OCI-LY1 (cell line): ENCODE results near the gene BRIP1.

Source experiments
- H2AFZ ChIP-seq: fragments of 200-600 bp; sonication (generic), shearing (Covaris generic); 2 replicates; pipeline ENCODE4 v1.6.0; 2014; ENCODE audit warnings: antibody characterized with exemption, mild to moderate bottlenecking, low read length
- H3F3A ChIP-seq: fragments of 200-600 bp; sonication (generic), shearing (Covaris generic); 2 replicates; pipeline ENCODE4 v1.6.0; 2014; ENCODE audit warnings: mild to moderate bottlenecking, antibody characterized with exemption, low read length, moderate library complexity; ENCODE audit not compliant: insufficient read depth
- H3K27ac ChIP-seq: fragments of 200-600 bp; sonication (generic); 2 replicates; pipeline ENCODE4 v1.5.1; 2014; ENCODE audit warnings: low read length, mixed run types, mild to moderate bottlenecking, low read depth; ENCODE audit not compliant: poor library complexity, severe bottlenecking
- H3K27me3 ChIP-seq: fragments of 200-600 bp; sonication (generic); 2 replicates; pipeline ENCODE4 v1.6.0; 2014; ENCODE audit warnings: antibody characterized with exemption, mild to moderate bottlenecking, low read length, moderate library complexity; ENCODE audit not compliant: insufficient read depth
- H3K36me3 ChIP-seq: fragments of 200-600 bp; sonication (generic); 2 replicates; pipeline ENCODE4 v1.6.1; 2014; ENCODE audit warnings: mild to moderate bottlenecking, antibody characterized with exemption, low read length, moderate library complexity, mixed read lengths; ENCODE audit not compliant: insufficient read depth
- H3K4me1 ChIP-seq: fragments of 200-600 bp; sonication (generic); 2 replicates; pipeline ENCODE4 v1.5.1; 2014; ENCODE audit warnings: mild to moderate bottlenecking, low read length, moderate library complexity; ENCODE audit not compliant: insufficient read depth, severe bottlenecking
- H3K4me2 ChIP-seq: fragments of 200-600 bp; sonication (generic), shearing (Covaris generic); 2 replicates; pipeline ENCODE4 v1.6.1; 2014; ENCODE audit warnings: low read length
- H3K4me3 ChIP-seq: fragments of 200-600 bp; sonication (generic); 2 replicates; pipeline ENCODE4 v1.5.1; 2014; ENCODE audit warnings: low read length, low read depth, mild to moderate bottlenecking, mixed read lengths; ENCODE audit not compliant: poor library complexity, severe bottlenecking
- H3K79me2 ChIP-seq: fragments of 200-600 bp; shearing (Covaris generic); 2 replicates; pipeline ENCODE4 v1.6.1; 2016; ENCODE audit warnings: mixed run types, low read length, mixed read lengths; ENCODE audit not compliant: insufficient read depth
- H3K9ac ChIP-seq: fragments of 200-600 bp; sonication (generic), shearing (Covaris generic); 2 replicates; pipeline ENCODE4 v1.6.1; 2014; ENCODE audit warnings: mild to moderate bottlenecking, low read length, mixed read lengths
- H3K9me2 ChIP-seq: fragments of 200-600 bp; sonication (generic), shearing (Covaris generic); 2 replicates; pipeline ENCODE4 v1.6.1; 2014; ENCODE audit warnings: low read depth, mild to moderate bottlenecking, low read length, mixed read lengths
- H3K9me3 ChIP-seq: fragments of 200-600 bp; shearing (Covaris generic); 2 replicates; pipeline ENCODE4 v1.6.1; 2014; ENCODE audit warnings: low read length, mixed read lengths
- H4K20me1 ChIP-seq: fragments of 200-600 bp; sonication (generic), shearing (Covaris generic); 2 replicates; pipeline ENCODE4 v1.6.0; 2016; ENCODE audit warnings: mild to moderate bottlenecking, low read length; ENCODE audit not compliant: insufficient read depth
- EZH2 ChIP-seq: fragments of 200-600 bp; sonication (generic), shearing (Covaris generic); IDR thresholded peaks from 2 replicates; pipeline ENCODE4 v1.8.0; 2017; ENCODE audit warnings: borderline replicate concordance, mixed run types, mild to moderate bottlenecking, antibody characterized with exemption, low read length, moderate library complexity, mixed read lengths
- TF ChIP-seq, protein P1 (sequence below): fragments of 200-600 bp; sonication (generic), shearing (Covaris generic); IDR thresholded peaks from 2 replicates; pipeline ENCODE4 v1.5.1; 2017; ENCODE audit warnings: mild to moderate bottlenecking, antibody characterized with exemption, low read length, moderate library complexity, mixed read lengths

Gene BRIP1

DNA sequence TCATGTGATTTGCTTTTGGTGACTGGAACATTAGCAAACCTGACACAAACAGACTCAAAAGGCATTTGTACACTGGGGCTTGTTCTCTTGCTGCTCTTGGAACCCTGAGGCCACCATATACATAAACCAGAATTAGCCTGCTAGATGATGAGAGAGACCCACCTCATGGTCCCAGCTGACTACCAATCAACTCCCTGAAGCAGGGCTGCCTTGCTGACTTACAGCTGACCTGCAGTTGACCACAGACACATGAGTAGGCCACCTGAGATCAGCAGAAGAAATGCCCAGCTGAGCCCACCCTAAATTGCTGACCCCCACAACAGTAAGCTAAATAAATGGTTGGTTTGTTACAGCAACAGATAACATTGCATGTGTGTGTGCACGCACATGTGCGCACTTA is 28.7 kb downstream of the BRIP1 start:
- no peak overlapping the region for H3K4me2 ChIP-seq
- no peaks in the 10 kb centered on the region for H3K9me2 ChIP-seq

DNA sequence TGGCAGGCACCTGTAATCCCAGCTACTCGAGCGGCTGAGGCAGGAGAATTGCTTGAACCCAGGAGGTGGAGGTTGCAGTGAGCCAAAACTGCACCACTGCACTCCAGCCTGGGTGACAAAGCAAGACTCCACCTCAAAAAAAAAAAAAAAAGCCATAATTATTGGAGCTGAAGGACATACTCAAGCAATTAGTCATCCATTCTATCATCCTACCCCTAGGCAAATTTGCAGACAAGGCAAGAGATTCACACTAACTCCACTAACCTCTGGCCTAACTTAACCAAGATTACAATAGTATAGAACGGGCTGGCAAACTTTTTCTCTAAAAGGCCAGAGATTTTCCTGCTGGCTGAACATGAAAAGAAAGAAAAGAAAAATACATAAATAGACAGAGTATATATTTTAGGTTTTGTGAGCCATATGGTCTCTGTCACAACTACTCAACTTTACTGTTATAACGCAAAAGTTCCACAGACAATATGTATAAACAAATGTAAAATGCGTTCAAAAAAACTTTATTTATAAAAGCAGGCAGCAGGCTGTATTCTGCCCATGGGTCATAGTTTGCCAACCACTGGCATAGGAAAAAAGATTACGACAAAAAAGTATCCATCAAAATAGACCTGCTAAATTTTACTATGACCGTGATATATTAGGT is 29.7 kb downstream of the BRIP1 start:
- H3K4me1 ChIP-seq: no peaks in the 10 kb centered on the region
- no peaks in the 10 kb centered on the region for H3F3A ChIP-seq
- H3K36me3 ChIP-seq: peaks cover 6% of the 10 kb centered on the region; the same call in 1 of the 2 replicates
- H3K9me2 ChIP-seq: no peaks in the 10 kb centered on the region
- H3K9ac ChIP-seq: no peak overlapping the region
- H3K4me3 ChIP-seq: no peak overlapping the region
- no peaks in the 10 kb centered on the region for H3K9me3 ChIP-seq
- TF ChIP-seq, protein P1, sequence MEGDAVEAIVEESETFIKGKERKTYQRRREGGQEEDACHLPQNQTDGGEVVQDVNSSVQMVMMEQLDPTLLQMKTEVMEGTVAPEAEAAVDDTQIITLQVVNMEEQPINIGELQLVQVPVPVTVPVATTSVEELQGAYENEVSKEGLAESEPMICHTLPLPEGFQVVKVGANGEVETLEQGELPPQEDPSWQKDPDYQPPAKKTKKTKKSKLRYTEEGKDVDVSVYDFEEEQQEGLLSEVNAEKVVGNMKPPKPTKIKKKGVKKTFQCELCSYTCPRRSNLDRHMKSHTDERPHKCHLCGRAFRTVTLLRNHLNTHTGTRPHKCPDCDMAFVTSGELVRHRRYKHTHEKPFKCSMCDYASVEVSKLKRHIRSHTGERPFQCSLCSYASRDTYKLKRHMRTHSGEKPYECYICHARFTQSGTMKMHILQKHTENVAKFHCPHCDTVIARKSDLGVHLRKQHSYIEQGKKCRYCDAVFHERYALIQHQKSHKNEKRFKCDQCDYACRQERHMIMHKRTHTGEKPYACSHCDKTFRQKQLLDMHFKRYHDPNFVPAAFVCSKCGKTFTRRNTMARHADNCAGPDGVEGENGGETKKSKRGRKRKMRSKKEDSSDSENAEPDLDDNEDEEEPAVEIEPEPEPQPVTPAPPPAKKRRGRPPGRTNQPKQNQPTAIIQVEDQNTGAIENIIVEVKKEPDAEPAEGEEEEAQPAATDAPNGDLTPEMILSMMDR: no peak
- no peak for TF ChIP-seq EZH2
- H3K27me3 ChIP-seq: no peaks in the 10 kb centered on the region
- H3K79me2 ChIP-seq: no peaks in the 10 kb centered on the region
- H4K20me1 ChIP-seq: no peaks in the 10 kb centered on the region
- H3K4me2 ChIP-seq: no peak overlapping the region
- H2AFZ ChIP-seq: no peak overlapping the region
- no peak overlapping the region for H3K27ac ChIP-seq

More for the DNA sequence above, 28.7 kb downstream of the BRIP1 start:
- no peak overlapping the region for H3K27ac ChIP-seq
- no peaks in the 10 kb centered on the region for H4K20me1 ChIP-seq
- TF ChIP-seq EZH2: no peak
- TF ChIP-seq, protein P1: no peak
- H3K79me2 ChIP-seq: no peaks in the 10 kb centered on the region
- H3K27me3 ChIP-seq: no peaks in the 10 kb centered on the region
- peaks cover 6% of the 10 kb centered on the region; the same call in 1 of the 2 replicates for H3K36me3 ChIP-seq
- H3K4me3 ChIP-seq: no peak overlapping the region
- no peak overlapping the region for H3K9ac ChIP-seq
- H3F3A ChIP-seq: no peaks in the 10 kb centered on the region
- no peaks in the 10 kb centered on the region for H3K4me1 ChIP-seq
- no peaks in the 10 kb centered on the region for H3K9me3 ChIP-seq
- no peak overlapping the region for H2AFZ ChIP-seq

DNA sequence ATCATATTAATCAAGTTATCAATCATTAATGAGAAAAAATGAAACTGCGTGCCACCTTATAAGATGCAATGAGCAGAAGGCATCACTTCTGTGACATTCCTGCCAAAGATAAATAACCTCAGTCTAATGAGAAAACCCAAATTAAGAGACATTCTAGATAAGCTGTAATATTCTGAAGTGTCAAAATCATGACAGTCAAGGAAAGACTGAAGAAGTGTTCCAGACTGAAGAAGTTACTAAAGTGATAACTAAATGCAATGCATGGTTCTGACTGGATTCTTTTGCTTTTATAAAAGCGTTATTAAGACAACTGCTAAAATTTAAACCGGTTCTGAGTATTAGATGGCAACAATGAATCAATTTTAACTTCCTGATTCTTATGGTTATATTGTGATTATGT is 30.9 kb downstream of the BRIP1 start:
- TF ChIP-seq EZH2: no peak
- TF ChIP-seq, protein P1: no peak
- Histone ChIP-seq H3K9me3 (no peaks in the 10 kb centered on the region), H3K27me3 (no peaks in the 10 kb centered on the region), H3K9ac (no peak overlapping the region), H3K9me2 (no peaks in the 10 kb centered on the region), H4K20me1 (no peaks in the 10 kb centered on the region), H2AFZ (no peak overlapping the region), H3K27ac (no peak overlapping the region), H3K4me3 (no peak overlapping the region), H3F3A (no peaks in the 10 kb centered on the region), H3K79me2 (no peaks in the 10 kb centered on the region), H3K4me1 (no peaks in the 10 kb centered on the region), H3K4me2 (no peak overlapping the region), H3K36me3 (peaks cover 14% of the 10 kb centered on the region)
